Measurements from ENCODE around the gene SLC7A6OS.

The SLC7A6OS gene

GRCh38 chr16:68310774-68311511 lies at the start of gene SLC7A6OS, which contains the start of gene PRMT7:
TSS of gene SLC7A6OS (minus strand) at chr16:68310946. CDS start at chr16:68310926, 20 bp downstream.
TSS of gene PRMT7 (plus strand) at chr16:68311019. CDS start at chr16:68315980, 4,961 bp downstream.
- H3K9me3 ChIP-seq (ENCODE audit: control insufficient read depth, low read depth, low read length): no peaks in the 10 kb centered on the region
- peak within 1 kb of the TSS; percentile 96 for H3K4me3 ChIP-seq (ENCODE audit: low read length)
- peaks cover 18% of the 10 kb centered on the region for H3K36me3 ChIP-seq (ENCODE audit: control insufficient read depth, low read depth, low read length)
- H3K4me1 ChIP-seq (ENCODE audit: control insufficient read depth, low read depth, low read length): no peaks in the 10 kb centered on the region
- no peaks in the 10 kb centered on the region for H3K27me3 ChIP-seq (ENCODE audit: control insufficient read depth, insufficient read depth, low read length)
- peak within 1 kb of the TSS; percentile 89 for H3K9ac ChIP-seq (ENCODE audit: low read length)
- H3K27ac ChIP-seq (ENCODE audit: low read length): peak within 1 kb of the TSS; percentile 85

- Histone ChIP-seq H3K27me3 (ENCODE audit: control insufficient read depth, insufficient read depth, low read length) (no peaks in the 10 kb centered on the region), H3K27ac (ENCODE audit: low read length) (no peak overlapping the region), H3K4me3 (ENCODE audit: low read length) (no peak overlapping the region), H3K9me3 (ENCODE audit: control insufficient read depth, low read depth, low read length) (no peaks in the 10 kb centered on the region), H3K9ac (ENCODE audit: low read length) (no peak overlapping the region), H3K36me3 (ENCODE audit: control insufficient read depth, low read depth, low read length) (peaks cover 25% of the 10 kb centered on the region), H3K4me1 (ENCODE audit: control insufficient read depth, low read depth, low read length) (no peaks in the 10 kb centered on the region)
Observed at GRCh38 chr16:68359398-68360191, 48.8 kb upstream of the SLC7A6OS start.

GRCh38 chr16:68358951-68359350 lies 48.2 kb upstream of the SLC7A6OS start:
- H3K27me3 ChIP-seq (ENCODE audit: control insufficient read depth, insufficient read depth, low read length): no peaks in the 10 kb centered on the region

DNA sequence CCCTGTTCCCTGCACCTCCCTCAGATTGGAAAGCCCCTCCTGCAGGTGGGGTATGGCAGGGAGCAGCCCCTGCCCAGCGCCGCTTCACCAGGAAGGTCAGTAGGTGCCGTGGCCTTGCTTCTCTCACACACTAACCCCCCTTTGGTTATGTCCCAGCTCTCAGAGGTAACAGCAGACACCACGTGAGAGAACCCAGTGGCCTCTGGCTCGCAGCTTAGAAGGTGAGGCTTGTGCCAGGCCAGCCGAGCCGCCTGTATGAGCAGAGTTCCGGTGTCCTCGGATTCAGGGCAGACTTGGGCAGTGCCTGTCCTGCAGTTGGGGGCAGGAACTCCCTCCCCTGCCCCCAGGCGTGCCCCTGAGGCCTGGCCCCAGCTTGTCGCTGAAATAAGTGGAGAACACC lies 47.2 kb upstream of the SLC7A6OS start:
- Histone ChIP-seq H3K9me3 (ENCODE audit: control insufficient read depth, low read depth, low read length) (no peaks in the 10 kb centered on the region), H3K4me1 (ENCODE audit: control insufficient read depth, low read depth, low read length) (no peaks in the 10 kb centered on the region), H3K4me3 (ENCODE audit: low read length) (no peak overlapping the region), H3K27me3 (ENCODE audit: control insufficient read depth, insufficient read depth, low read length) (no peaks in the 10 kb centered on the region), H3K9ac (ENCODE audit: low read length) (no peak overlapping the region), H3K36me3 (ENCODE audit: control insufficient read depth, low read depth, low read length) (peaks cover 37% of the 10 kb centered on the region), H3K27ac (ENCODE audit: low read length) (no peak overlapping the region)

More at GRCh38 chr16:68358951-68359350, 48.2 kb upstream of the SLC7A6OS start:
- Histone ChIP-seq H3K4me3 (ENCODE audit: low read length) (no peak overlapping the region), H3K27ac (ENCODE audit: low read length) (no peak overlapping the region), H3K9me3 (ENCODE audit: control insufficient read depth, low read depth, low read length) (no peaks in the 10 kb centered on the region), H3K36me3 (ENCODE audit: control insufficient read depth, low read depth, low read length) (peaks cover 26% of the 10 kb centered on the region), H3K9ac (ENCODE audit: low read length) (no peak overlapping the region), H3K4me1 (ENCODE audit: control insufficient read depth, low read depth, low read length) (no peaks in the 10 kb centered on the region)

GRCh38 chr16:68357521-68357922 lies 46.8 kb upstream of the SLC7A6OS start:
- no peaks in the 10 kb centered on the region for H3K4me1 ChIP-seq (ENCODE audit: control insufficient read depth, low read depth, low read length)
- H3K4me3 ChIP-seq (ENCODE audit: low read length): no peak overlapping the region
- no peak overlapping the region for H3K9ac ChIP-seq (ENCODE audit: low read length)
- H3K36me3 ChIP-seq (ENCODE audit: control insufficient read depth, low read depth, low read length): peaks cover 39% of the 10 kb centered on the region
- no peak overlapping the region for H3K27ac ChIP-seq (ENCODE audit: low read length)
- no peaks in the 10 kb centered on the region for H3K27me3 ChIP-seq (ENCODE audit: control insufficient read depth, insufficient read depth, low read length)
- H3K9me3 ChIP-seq (ENCODE audit: control insufficient read depth, low read depth, low read length): no peaks in the 10 kb centered on the region

DNA sequence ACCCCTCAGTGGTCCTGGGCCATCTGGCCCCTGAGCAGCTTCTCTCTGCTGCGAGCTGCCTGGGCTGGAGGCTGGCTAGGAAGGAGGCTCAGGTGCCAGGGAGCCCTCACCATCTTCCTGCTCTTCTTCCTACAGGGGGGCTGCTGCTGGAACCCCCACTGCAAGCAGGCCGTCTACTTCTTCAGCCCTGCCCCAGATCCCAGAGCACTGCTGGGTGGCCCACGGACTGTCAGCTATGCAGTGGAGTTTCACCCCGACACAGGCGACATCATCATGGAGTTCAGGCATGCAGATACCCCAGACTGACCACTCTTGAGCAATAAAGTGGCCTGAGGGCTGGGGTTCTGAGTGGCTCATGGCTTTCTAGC lies 46.2 kb upstream of the SLC7A6OS start:
- no peak overlapping the region for H3K4me3 ChIP-seq (ENCODE audit: low read length)
- no peaks in the 10 kb centered on the region for H3K9me3 ChIP-seq (ENCODE audit: control insufficient read depth, low read depth, low read length)
- no peak overlapping the region for H3K27ac ChIP-seq (ENCODE audit: low read length)
- peaks cover 39% of the 10 kb centered on the region for H3K36me3 ChIP-seq (ENCODE audit: control insufficient read depth, low read depth, low read length)
- no peak overlapping the region for H3K9ac ChIP-seq (ENCODE audit: low read length)
- no peaks in the 10 kb centered on the region for H3K4me1 ChIP-seq (ENCODE audit: control insufficient read depth, low read depth, low read length)
- H3K27me3 ChIP-seq (ENCODE audit: control insufficient read depth, insufficient read depth, low read length): no peaks in the 10 kb centered on the region

- no peak overlapping the region for H3K4me3 ChIP-seq (ENCODE audit: low read length)
- peaks cover 39% of the 10 kb centered on the region for H3K36me3 ChIP-seq (ENCODE audit: control insufficient read depth, low read depth, low read length)
- no peaks in the 10 kb centered on the region for H3K27me3 ChIP-seq (ENCODE audit: control insufficient read depth, insufficient read depth, low read length)
- no peak overlapping the region for H3K27ac ChIP-seq (ENCODE audit: low read length)
- H3K9ac ChIP-seq (ENCODE audit: low read length): no peak overlapping the region
- H3K9me3 ChIP-seq (ENCODE audit: control insufficient read depth, low read depth, low read length): no peaks in the 10 kb centered on the region
- no peaks in the 10 kb centered on the region for H3K4me1 ChIP-seq (ENCODE audit: control insufficient read depth, low read depth, low read length)
Observed at GRCh38 chr16:68356249-68356918, 45.6 kb upstream of the SLC7A6OS start.

- Histone ChIP-seq H3K27me3 (ENCODE audit: control insufficient read depth, insufficient read depth, low read length) (no peaks in the 10 kb centered on the region), H3K9ac (ENCODE audit: low read length) (no peak overlapping the region), H3K27ac (ENCODE audit: low read length) (no peak overlapping the region), H3K4me1 (ENCODE audit: control insufficient read depth, low read depth, low read length) (no peaks in the 10 kb centered on the region), H3K9me3 (ENCODE audit: control insufficient read depth, low read depth, low read length) (no peaks in the 10 kb centered on the region), H3K36me3 (ENCODE audit: control insufficient read depth, low read depth, low read length) (peaks cover 39% of the 10 kb centered on the region), H3K4me3 (ENCODE audit: low read length) (no peak overlapping the region)
Observed at GRCh38 chr16:68355447-68356248, 44.9 kb upstream of the SLC7A6OS start.

- Histone ChIP-seq H3K27me3 (ENCODE audit: control insufficient read depth, insufficient read depth, low read length) (no peaks in the 10 kb centered on the region), H3K4me3 (ENCODE audit: low read length) (no peak overlapping the region), H3K4me1 (ENCODE audit: control insufficient read depth, low read depth, low read length) (no peaks in the 10 kb centered on the region), H3K9me3 (ENCODE audit: control insufficient read depth, low read depth, low read length) (no peaks in the 10 kb centered on the region), H3K9ac (ENCODE audit: low read length) (no peak overlapping the region), H3K27ac (ENCODE audit: low read length) (no peak overlapping the region), H3K36me3 (ENCODE audit: control insufficient read depth, low read depth, low read length) (peaks cover 44% of the 10 kb centered on the region)
Observed at GRCh38 chr16:68354816-68355215, 44.1 kb upstream of the SLC7A6OS start.

- Histone ChIP-seq H3K36me3 (ENCODE audit: control insufficient read depth, low read depth, low read length) (peaks cover 55% of the 10 kb centered on the region), H3K9me3 (ENCODE audit: control insufficient read depth, low read depth, low read length) (no peaks in the 10 kb centered on the region), H3K27me3 (ENCODE audit: control insufficient read depth, insufficient read depth, low read length) (no peaks in the 10 kb centered on the region), H3K4me1 (ENCODE audit: control insufficient read depth, low read depth, low read length) (no peaks in the 10 kb centered on the region), H3K27ac (ENCODE audit: low read length) (no peak overlapping the region), H3K4me3 (ENCODE audit: low read length) (no peak overlapping the region), H3K9ac (ENCODE audit: low read length) (no peak overlapping the region)
Observed at GRCh38 chr16:68353366-68353765, 42.6 kb upstream of the SLC7A6OS start.

GRCh38 chr16:68351991-68352431 lies 41.3 kb upstream of the SLC7A6OS start:
- Histone ChIP-seq H3K27me3 (ENCODE audit: control insufficient read depth, insufficient read depth, low read length) (no peaks in the 10 kb centered on the region), H3K4me3 (ENCODE audit: low read length) (no peak overlapping the region), H3K9ac (ENCODE audit: low read length) (no peak overlapping the region), H3K27ac (ENCODE audit: low read length) (no peak overlapping the region), H3K4me1 (ENCODE audit: control insufficient read depth, low read depth, low read length) (no peaks in the 10 kb centered on the region), H3K36me3 (ENCODE audit: control insufficient read depth, low read depth, low read length) (peaks cover 51% of the 10 kb centered on the region), H3K9me3 (ENCODE audit: control insufficient read depth, low read depth, low read length) (no peaks in the 10 kb centered on the region)

Data from iPS-18a (cell line).